PC-9 (cell line): Measurements from ENCODE around the gene NET1. TPM values are rescaled to one million over a fixed set of nuclear protein-coding genes. Genes with fewer than 3 reads are reported as not detected.

ENCODE experiments used
- BruUV-seq: library from RNA; stranded (reverse); fragments of 400-500 nt; replicated peaks from 2 replicates; lab custom pipeline; 2021; lab: Mats Ljungman, UMichigan
- CTCF ChIA-PET: fragments of 300-600 bp; sonication (Branson Sonifier 250); formaldehyde crosslinking; loops from one replicate; lab custom pipeline; 2022; ENCODE audit warnings: antibody characterized with exemption; lab: Charles Lee
- POLR2A ChIA-PET: fragments of 300-600 bp; sonication (Branson Sonifier 250); formaldehyde crosslinking; loops from one replicate; lab custom pipeline; 2022; ENCODE audit warnings: antibody characterized with exemption; ENCODE audit not compliant: unreplicated experiment; lab: Charles Lee
- DNase-seq, 2 experiments: peaks; one replicate each; pipeline versions ENCODE4 v3.0.0 to v3.0.0-alpha.2; 2015 to 2022; ENCODE audit warnings: mixed read lengths in 1 of 2
- H2AFZ ChIP-seq: fragments of 200-600 bp; sonication (generic); 2 replicates; pipeline ENCODE4 v1.8.1; 2017; ENCODE audit warnings: antibody characterized with exemption
- H3F3A ChIP-seq: fragments of 200-600 bp; sonication (generic); 2 replicates; pipeline ENCODE4 v1.8.1; 2017; ENCODE audit warnings: antibody characterized with exemption, mild to moderate bottlenecking, low read depth; ENCODE audit not compliant: insufficient read depth
- H3K27ac ChIP-seq: fragments of 200-600 bp; sonication (generic); 2 replicates; pipeline ENCODE4 v1.6.1; 2016; ENCODE audit warnings: mixed run types
- H3K27me3 ChIP-seq: fragments of 200-600 bp; sonication (generic); 2 replicates; pipeline ENCODE4 v1.6.1; 2016; ENCODE audit warnings: low read depth, mixed run types; ENCODE audit not compliant: insufficient read depth
- H3K36me3 ChIP-seq: fragments of 200-600 bp; sonication (generic); 2 replicates; pipeline ENCODE4 v1.6.1; 2016; ENCODE audit warnings: low read depth, mixed run types
- H3K4me1 ChIP-seq: fragments of 200-600 bp; sonication (generic); replicated peaks from 2 replicates; pipeline ENCODE4 v1.6.1; 2016; ENCODE audit warnings: mixed run types; ENCODE audit not compliant: insufficient read depth
- H3K4me2 ChIP-seq: fragments of 200-600 bp; sonication (generic); 2 replicates; pipeline ENCODE4 v1.6.1; 2017; ENCODE audit warnings: mixed run types
- H3K4me3 ChIP-seq: fragments of 200-600 bp; sonication (generic); 2 replicates; pipeline ENCODE4 v1.6.1; 2016; ENCODE audit warnings: mixed run types
- H3K79me2 ChIP-seq: fragments of 200-600 bp; sonication (generic); 2 replicates; pipeline ENCODE4 v1.6.1; 2017; ENCODE audit warnings: low read depth, mixed run types
- H3K9me2 ChIP-seq: fragments of 200-600 bp; sonication (generic); 2 replicates; pipeline ENCODE4 v1.8.1; 2017; ENCODE audit warnings: mild to moderate bottlenecking; ENCODE audit not compliant: insufficient read depth
- H3K9me3 ChIP-seq: fragments of 200-600 bp; sonication (generic); 2 replicates; pipeline ENCODE4 v1.8.1; 2016; ENCODE audit warnings: low read depth; ENCODE audit not compliant: insufficient read depth
- H4K20me1 ChIP-seq: fragments of 200-600 bp; sonication (generic); 2 replicates; pipeline ENCODE4 v1.8.1; 2017; ENCODE audit not compliant: insufficient read depth
- EZH2 ChIP-seq: fragments of 200-600 bp; sonication (generic); IDR thresholded peaks from 2 replicates; pipeline ENCODE4 v1.8.0; 2017; ENCODE audit warnings: antibody characterized with exemption, low read depth
- intact Hi-C: fragments of 100-400 bp; cut with micrococcal nuclease; formaldehyde crosslinking; loops from one replicate; pipeline ENCODE4 v1.10.0; 2022; ENCODE audit not compliant: unreplicated experiment
- total RNA-seq: library from RNA; stranded (reverse); gene quantifications from 2 replicates; pipeline ENCODE4 v1.2.3, GENCODE V29; 2021
- TF ChIP-seq, protein P1 (sequence below): fragments of 200-600 bp; sonication (generic); conservative IDR thresholded peaks from 2 replicates; pipeline ENCODE4 v1.6.1; 2017; ENCODE audit warnings: mixed run types, antibody characterized with exemption, mild to moderate bottlenecking, moderate library complexity

NET1 gene
- total RNA-seq, 1 experiment from 2014 or later, result 150 TPM

DNA sequence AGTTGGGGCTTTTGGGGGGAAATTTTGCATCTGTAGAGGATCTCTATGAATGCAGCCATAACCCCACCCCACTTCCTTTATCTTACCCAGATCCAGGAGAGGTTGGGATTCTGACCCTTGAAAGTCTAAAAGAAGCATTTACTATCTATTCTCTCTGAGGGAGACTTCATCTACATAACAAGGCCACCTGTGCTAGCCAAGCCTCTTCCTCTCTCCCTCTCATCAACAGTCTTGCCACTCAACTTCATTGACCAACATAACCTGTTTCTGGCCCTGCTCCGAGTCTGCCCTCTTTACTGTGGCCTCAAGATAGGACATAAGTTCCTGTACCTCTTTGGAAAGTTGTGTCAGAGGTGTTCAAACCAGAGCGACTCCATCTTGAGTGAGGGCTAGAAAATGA, 27.1 kb upstream of the NET1 start:
- Histone ChIP-seq H3K4me2 (no peak overlapping the region), H4K20me1 (no peaks in the 10 kb centered on the region), H3K27ac (no peak overlapping the region), H3K79me2 (no peaks in the 10 kb centered on the region), H3K4me3 (no peak overlapping the region), H3F3A (no peaks in the 10 kb centered on the region), H3K9me3 (peaks cover 3% of the 10 kb centered on the region; the same call in 1 of the 2 replicates), H3K27me3 (no peaks in the 10 kb centered on the region), H3K9me2 (no peaks in the 10 kb centered on the region), H2AFZ (no peak overlapping the region), H3K36me3 (no peaks in the 10 kb centered on the region), H3K4me1 (no peaks in the 10 kb centered on the region)
- DNase-seq, result no peak
- CTCF ChIA-PET, result no interaction called here
- intact Hi-C loops, result loop anchor here (10.0 kb wide), 1 partner anchor 370 kb away; no protein-coding TSS in a partner anchor
- TF ChIP-seq EZH2, result no peak
- TF ChIP-seq, protein P1, sequence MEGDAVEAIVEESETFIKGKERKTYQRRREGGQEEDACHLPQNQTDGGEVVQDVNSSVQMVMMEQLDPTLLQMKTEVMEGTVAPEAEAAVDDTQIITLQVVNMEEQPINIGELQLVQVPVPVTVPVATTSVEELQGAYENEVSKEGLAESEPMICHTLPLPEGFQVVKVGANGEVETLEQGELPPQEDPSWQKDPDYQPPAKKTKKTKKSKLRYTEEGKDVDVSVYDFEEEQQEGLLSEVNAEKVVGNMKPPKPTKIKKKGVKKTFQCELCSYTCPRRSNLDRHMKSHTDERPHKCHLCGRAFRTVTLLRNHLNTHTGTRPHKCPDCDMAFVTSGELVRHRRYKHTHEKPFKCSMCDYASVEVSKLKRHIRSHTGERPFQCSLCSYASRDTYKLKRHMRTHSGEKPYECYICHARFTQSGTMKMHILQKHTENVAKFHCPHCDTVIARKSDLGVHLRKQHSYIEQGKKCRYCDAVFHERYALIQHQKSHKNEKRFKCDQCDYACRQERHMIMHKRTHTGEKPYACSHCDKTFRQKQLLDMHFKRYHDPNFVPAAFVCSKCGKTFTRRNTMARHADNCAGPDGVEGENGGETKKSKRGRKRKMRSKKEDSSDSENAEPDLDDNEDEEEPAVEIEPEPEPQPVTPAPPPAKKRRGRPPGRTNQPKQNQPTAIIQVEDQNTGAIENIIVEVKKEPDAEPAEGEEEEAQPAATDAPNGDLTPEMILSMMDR, result no peak
- BruUV-seq, result no TSS peak
- POLR2A ChIA-PET, result no interaction called here

DNA sequence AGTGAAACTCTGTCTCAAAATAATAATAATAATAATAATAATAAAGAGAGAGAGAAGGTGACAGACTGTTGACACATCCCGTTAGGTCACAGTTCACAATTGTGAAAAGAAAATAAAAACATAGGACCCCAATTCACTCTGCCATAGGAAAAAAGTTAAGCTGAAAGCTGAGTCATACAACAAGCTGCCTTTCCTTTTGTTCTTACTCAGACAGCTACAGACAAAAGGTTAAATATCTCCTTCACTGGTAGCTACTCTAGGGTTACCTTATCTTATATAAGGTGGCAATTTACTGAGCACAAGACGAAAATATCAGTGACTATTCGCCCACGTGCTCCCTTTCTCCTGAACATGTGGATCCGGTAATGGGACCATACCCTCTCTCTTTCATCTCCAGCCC, 25.2 kb upstream of the NET1 start:
- Histone ChIP-seq H4K20me1 (no peaks in the 10 kb centered on the region), H3K36me3 (no peaks in the 10 kb centered on the region), H3K27ac (no peak overlapping the region), H3K9me3 (peaks cover 13% of the 10 kb centered on the region), H3K9me2 (no peaks in the 10 kb centered on the region), H3K4me1 (no peaks in the 10 kb centered on the region), H3F3A (no peaks in the 10 kb centered on the region), H3K4me2 (no peak overlapping the region), H3K27me3 (no peaks in the 10 kb centered on the region), H3K4me3 (no peak overlapping the region), H2AFZ (no peak overlapping the region), H3K79me2 (no peaks in the 10 kb centered on the region)
- DNase-seq, result no peak
- ChIA-PET CTCF (no interaction called here), POLR2A (interaction anchor here (0.6 kb wide), 1 partner anchor 53 kb away, joined by 7 read pairs; no protein-coding TSS in a partner anchor)
- intact Hi-C loops, result loop anchor here (10.0 kb wide), 1 partner anchor 372 kb away; no protein-coding TSS in a partner anchor
- no TSS peak for BruUV-seq
- TF ChIP-seq EZH2, result no peak
- TF ChIP-seq, protein P1, result no peak

DNA sequence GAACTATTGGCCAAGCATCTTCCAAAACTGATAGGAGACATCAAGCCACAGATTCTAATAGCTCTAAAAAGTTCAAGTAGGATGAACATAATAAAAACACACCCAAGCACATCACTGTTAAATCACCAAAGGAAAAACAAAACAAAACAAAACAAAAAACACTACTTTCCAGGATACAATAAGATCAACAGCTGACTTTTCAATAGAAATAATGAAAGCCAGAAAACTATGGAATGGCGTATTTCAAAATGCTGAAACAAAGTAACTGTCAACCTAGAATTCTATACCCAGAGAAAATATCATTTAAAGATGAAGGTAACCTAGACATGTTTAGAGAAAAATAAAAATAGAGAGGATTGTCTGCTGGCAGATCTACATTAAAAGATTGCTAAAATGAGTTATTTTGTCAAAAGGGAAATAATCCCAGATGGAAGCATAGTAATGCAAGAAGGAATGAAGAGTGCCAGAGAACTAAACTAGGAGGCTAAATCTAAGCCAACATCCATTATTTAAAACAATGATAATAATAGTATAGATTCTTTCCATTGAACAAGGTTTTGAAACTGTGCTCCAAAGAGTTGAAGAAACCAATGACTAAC, 21.7 kb upstream of the NET1 start:
- no peaks in the 10 kb centered on the region for H3K4me1 ChIP-seq
- no peak overlapping the region for H3K27ac ChIP-seq
- H3K36me3 ChIP-seq, result no peaks in the 10 kb centered on the region
- intact Hi-C loops, result no loop called here
- H3K79me2 ChIP-seq, result no peaks in the 10 kb centered on the region
- H3K4me2 ChIP-seq, result no peak overlapping the region
- ChIA-PET POLR2A (no interaction called here), CTCF (no interaction called here)
- no peak overlapping the region for H3K4me3 ChIP-seq
- no peaks in the 10 kb centered on the region for H3K27me3 ChIP-seq
- no TSS peak for BruUV-seq
- no peaks in the 10 kb centered on the region for H3F3A ChIP-seq
- no peak overlapping the region for H2AFZ ChIP-seq
- H4K20me1 ChIP-seq, result no peaks in the 10 kb centered on the region
- H3K9me3 ChIP-seq, result peaks cover 13% of the 10 kb centered on the region
- no peaks in the 10 kb centered on the region for H3K9me2 ChIP-seq
- DNase-seq, result no peak
- TF ChIP-seq EZH2, result no peak
- TF ChIP-seq, protein P1, result no peak
